Stomach smooth muscle (tissue), 2 donors: ENCODE data around the gene CELA2B.
"Not testable (repeated sequence)": the region's sequence is repeated elsewhere in the genome, so short reads cannot be mapped to it uniquely, and the experiment has no call there.

ENCODE experiments used
- H3K27ac ChIP-seq: one replicate; pipeline ENCODE4 v1.7.0; 2013; ENCODE audit warnings: mild to moderate bottlenecking, low read length, inconsistent platforms
- H3K27me3 ChIP-seq, 2 donors: one replicate each; pipeline ENCODE4 v1.7.0; 2013; ENCODE audit warnings: low read length in 2 of 2; ENCODE audit not compliant: insufficient read depth in 2 of 2, control insufficient read depth in 1 of 2
- H3K36me3 ChIP-seq, 2 donors: one replicate each; pipeline ENCODE4 v1.7.0; 2013; ENCODE audit warnings: low read length in 2 of 2; ENCODE audit not compliant: control insufficient read depth in 2 of 2, insufficient read depth in 2 of 2
- H3K4me1 ChIP-seq: one replicate; pipeline ENCODE4 v1.7.0; 2013; ENCODE audit warnings: low read length; ENCODE audit not compliant: control insufficient read depth, insufficient read depth
- H3K4me3 ChIP-seq, 2 donors: one replicate each; pipeline ENCODE4 v1.7.0; 2013; ENCODE audit warnings: low read length in 2 of 2
- H3K9ac ChIP-seq, 2 donors: one replicate each; pipeline ENCODE4 v1.7.0; 2013; ENCODE audit warnings: low read length in 2 of 2, mild to moderate bottlenecking in 1 of 2
- H3K9me3 ChIP-seq, 2 donors: one replicate each; pipeline ENCODE4 v1.7.0; 2013; ENCODE audit warnings: low read length in 2 of 2; ENCODE audit not compliant: control insufficient read depth in 2 of 2
- donor health status: healthy.
- donor health status: Pancreatic carcinoma.

CELA2B gene

GRCh38 chr1:15504436-15504835, 28.5 kb downstream of the CELA2B start:
- Histone ChIP-seq H3K4me1 (peaks cover 5% of the 10 kb centered on the region), H3K4me3 (no peak overlapping the region), H3K36me3 (peaks cover 15 to 22% of the 10 kb centered on the region in 2 donors), H3K27ac (no peak overlapping the region), H3K27me3 (no peaks in the 10 kb centered on the region), H3K9me3 (no peaks in the 10 kb centered on the region), H3K9ac (no peak overlapping the region)

- no peaks in the 10 kb centered on the region for H3K27me3 ChIP-seq
- H3K9me3 ChIP-seq, result no peaks in the 10 kb centered on the region
- no peak overlapping the region for H3K4me3 ChIP-seq
- no peak overlapping the region for H3K27ac ChIP-seq
- H3K36me3 ChIP-seq, result peaks cover 16 to 22% of the 10 kb centered on the region in 2 donors
- no peak overlapping the region for H3K9ac ChIP-seq
- peaks cover 8% of the 10 kb centered on the region for H3K4me1 ChIP-seq
Observed at GRCh38 chr1:15506831-15507230, 30.9 kb downstream of the CELA2B start.

- no peaks in the 10 kb centered on the region for H3K9me3 ChIP-seq
- no peak overlapping the region for H3K4me3 ChIP-seq
- no peak overlapping the region for H3K9ac ChIP-seq
- peaks cover 21 to 25% of the 10 kb centered on the region in 2 donors for H3K36me3 ChIP-seq
- H3K27ac ChIP-seq, result no peak overlapping the region
- H3K4me1 ChIP-seq, result peaks cover 5% of the 10 kb centered on the region
- H3K27me3 ChIP-seq, result no peaks in the 10 kb centered on the region
Observed at GRCh38 chr1:15507278-15507677, 31.4 kb downstream of the CELA2B start.

DNA sequence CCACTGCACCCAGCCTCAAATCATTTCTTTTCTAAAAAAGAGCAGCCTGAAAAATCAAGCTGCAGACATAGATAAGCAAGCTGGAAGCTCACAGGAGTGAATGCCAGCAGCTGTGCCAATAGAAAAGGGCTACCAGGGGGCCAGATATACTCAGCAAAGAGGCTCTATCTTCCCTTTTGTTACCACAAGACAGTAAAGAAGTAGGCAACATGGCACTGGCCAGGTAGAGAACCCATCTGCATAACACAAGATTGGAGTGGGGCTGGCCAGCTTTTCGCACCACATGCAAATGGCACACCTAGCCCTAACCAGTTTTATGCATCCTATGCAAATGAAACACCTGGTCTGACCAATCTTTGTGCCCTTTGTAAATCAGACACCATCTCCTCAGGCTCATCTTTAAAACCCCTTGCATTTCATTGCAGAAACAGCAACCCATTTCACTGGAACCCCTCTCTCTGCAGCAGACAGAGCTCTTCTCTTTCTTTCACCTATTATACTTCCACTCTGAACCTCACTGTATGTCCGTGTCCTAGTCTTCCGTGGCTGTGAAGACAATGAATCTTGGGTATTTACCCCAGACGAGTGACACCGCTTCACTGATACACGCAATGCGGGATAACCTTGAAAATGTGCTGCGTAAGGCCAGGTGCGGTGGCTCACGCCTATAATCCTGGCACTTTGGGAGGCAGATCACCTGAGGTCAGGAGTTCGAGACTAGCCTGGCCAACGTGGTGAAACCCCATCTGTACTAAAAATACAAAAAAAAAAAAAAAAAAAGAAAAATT, 33.0 kb downstream of the CELA2B start:
- Histone ChIP-seq H3K27me3 (no peaks in the 10 kb centered on the region), H3K27ac (no peak overlapping the region), H3K36me3 (peaks cover 14 to 21% of the 10 kb centered on the region in 2 donors), H3K9ac (no peak overlapping the region), H3K9me3 (no peaks in the 10 kb centered on the region), H3K4me1 (peaks cover 5% of the 10 kb centered on the region), H3K4me3 (no peak overlapping the region)

DNA sequence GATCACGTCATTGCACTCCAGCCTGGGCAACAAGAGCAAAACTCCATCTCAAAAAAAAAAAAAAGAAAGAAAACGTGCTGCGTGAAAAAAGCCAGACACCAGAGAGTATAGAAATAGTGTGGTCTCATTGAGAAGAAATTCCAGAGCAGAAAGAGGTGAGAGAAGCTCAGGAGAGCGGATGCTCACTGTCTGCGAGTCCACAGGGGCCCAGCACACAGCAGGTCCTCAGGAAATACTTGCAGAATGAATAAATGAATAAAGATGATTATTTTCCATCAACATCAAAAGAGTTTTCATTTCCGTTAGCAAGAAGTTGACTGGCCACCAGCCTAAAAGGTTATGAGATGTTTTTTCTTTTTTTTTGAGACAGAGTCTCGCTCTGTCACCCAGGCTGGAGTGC, 33.7 kb downstream of the CELA2B start:
- Histone ChIP-seq H3K27ac (no peak overlapping the region), H3K9ac (no peak overlapping the region), H3K27me3 (no peaks in the 10 kb centered on the region), H3K4me1 (peaks cover 5% of the 10 kb centered on the region), H3K36me3 (peaks cover 10 to 22% of the 10 kb centered on the region in 2 donors), H3K4me3 (no peak overlapping the region), H3K9me3 (no peaks in the 10 kb centered on the region)

- H3K9ac ChIP-seq, result no peak overlapping the region
- H3K4me1 ChIP-seq, result peaks cover 5% of the 10 kb centered on the region
- peaks cover 3 to 16% of the 10 kb centered on the region in 2 donors for H3K36me3 ChIP-seq
- H3K4me3 ChIP-seq, result no peak overlapping the region
- H3K27ac ChIP-seq, result no peak overlapping the region
- H3K9me3 ChIP-seq, result no peaks in the 10 kb centered on the region
- no peaks in the 10 kb centered on the region for H3K27me3 ChIP-seq
Observed at GRCh38 chr1:15510611-15511405, 34.9 kb downstream of the CELA2B start.

DNA sequence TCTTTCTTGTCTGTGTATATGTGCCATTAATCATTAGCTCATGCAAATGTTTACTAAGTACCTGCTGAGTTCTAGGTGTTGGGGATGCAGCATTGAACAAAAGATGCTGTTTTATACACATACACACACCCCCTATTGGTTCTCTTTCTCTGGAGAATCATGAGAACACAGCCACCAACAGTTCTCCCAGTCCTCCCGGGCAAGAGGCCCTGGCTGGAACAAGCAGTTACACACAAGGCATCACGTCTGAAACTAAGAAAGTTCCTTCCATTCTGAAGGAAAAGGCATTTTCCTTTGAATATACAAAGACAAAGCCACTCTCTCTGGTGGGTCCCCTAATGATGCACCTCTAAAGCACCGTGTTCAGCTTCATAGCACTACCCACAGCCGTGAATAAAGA, 37.3 kb downstream of the CELA2B start:
- Histone ChIP-seq H3K4me3 (no peak overlapping the region), H3K4me1 (peaks cover 5% of the 10 kb centered on the region), H3K36me3 (peaks cover 8 to 30% of the 10 kb centered on the region in 2 donors), H3K9me3 (no peaks in the 10 kb centered on the region), H3K9ac (no peak overlapping the region), H3K27me3 (no peaks in the 10 kb centered on the region), H3K27ac (no peak overlapping the region)

DNA sequence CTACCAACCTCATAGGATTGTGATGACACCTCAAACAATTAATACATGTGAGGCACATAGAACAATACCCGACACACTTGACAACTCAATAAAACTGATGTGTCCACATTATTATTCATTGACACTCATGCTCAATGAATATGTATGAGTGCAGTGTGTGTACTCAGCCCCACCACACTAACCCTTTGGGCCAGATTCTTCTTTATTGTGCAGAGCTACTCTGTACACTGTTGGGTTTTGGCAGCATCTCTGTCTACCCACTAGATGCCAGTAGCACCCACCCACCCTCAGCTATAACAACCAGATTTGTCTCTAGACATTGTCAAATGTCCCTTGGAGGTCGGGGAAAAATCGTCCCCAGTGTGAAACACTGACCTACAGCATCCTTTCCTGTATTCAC, 38.0 kb downstream of the CELA2B start:
- peaks cover 8 to 30% of the 10 kb centered on the region in 2 donors for H3K36me3 ChIP-seq
- H3K27ac ChIP-seq, result no peak overlapping the region
- H3K4me3 ChIP-seq, result no peak overlapping the region

GRCh38 chr1:15514557-15514956, 38.7 kb downstream of the CELA2B start:
- not testable (repeated sequence) for H3K27ac ChIP-seq, H3K9ac ChIP-seq, H3K9me3 ChIP-seq, H3K4me1 ChIP-seq, H3K27me3 ChIP-seq, H3K4me3 ChIP-seq
- peaks cover 8 to 32% of the 10 kb centered on the region in 2 donors for H3K36me3 ChIP-seq

More for the DNA sequence above, 38.0 kb downstream of the CELA2B start:
- no peak overlapping the region for H3K9ac ChIP-seq
- no peaks in the 10 kb centered on the region for H3K9me3 ChIP-seq
- peaks cover 5% of the 10 kb centered on the region for H3K4me1 ChIP-seq
- no peaks in the 10 kb centered on the region for H3K27me3 ChIP-seq

GRCh38 chr1:15515022-15515663, 39.2 kb downstream of the CELA2B start:
- Histone ChIP-seq H3K27ac (no peak overlapping the region), H3K9me3 (no peaks in the 10 kb centered on the region), H3K36me3 (peaks cover 8 to 33% of the 10 kb centered on the region in 2 donors), H3K9ac (no peak overlapping the region), H3K4me3 (no peak overlapping the region), H3K27me3 (no peaks in the 10 kb centered on the region), H3K4me1 (peaks cover 5% of the 10 kb centered on the region)
